GM19238 (cell line): ENCODE results near the gene LYVE1.

Experiments
- DNase-seq: peaks from one replicate; pipeline ENCODE4 v3.0.0; 2011; ENCODE audit warnings: low spot score; ENCODE audit not compliant: insufficient read length

LYVE1 gene

DNA sequence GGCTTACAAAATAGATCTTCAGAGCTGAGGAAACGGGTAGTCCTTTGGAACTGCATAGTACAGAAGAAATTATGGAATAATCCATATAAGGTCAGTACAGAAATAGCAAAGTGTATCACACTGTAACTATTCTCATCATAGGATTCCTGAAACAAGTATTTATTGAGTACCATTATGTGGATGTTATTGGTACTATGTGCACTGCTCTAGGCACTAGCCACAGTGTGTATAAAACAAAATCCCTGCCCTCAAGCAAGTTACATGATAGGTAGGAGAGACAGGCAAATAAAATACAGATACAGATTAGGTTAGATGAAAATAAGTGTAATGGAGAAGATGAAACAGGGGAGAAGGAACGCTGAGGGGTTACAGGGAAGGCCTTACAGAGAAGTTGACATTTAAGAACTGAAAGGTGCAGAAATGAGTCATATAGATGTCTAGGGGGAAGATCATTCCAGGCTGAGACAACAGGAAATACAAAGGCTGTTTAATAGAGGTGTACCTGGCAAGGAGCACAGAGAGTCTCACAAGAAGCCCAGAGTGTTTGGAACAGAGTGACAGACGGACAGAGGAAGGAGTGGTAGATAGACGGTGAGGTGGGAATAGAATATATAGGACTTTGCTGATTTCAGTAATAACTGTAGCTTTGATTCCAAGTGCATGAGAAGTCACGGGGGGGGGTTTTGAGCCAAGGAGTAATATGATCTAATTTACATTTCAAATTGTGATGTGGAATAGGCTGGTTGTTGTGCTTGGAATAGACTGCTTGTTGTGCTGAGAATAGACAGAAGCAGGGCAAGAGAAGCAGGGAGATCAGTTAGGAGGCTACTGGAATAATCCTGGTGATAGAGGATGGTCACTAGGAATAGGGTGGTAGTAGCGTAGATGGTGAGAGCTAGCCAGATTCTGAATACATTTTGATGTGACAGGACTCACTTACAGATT is 41.2 kb downstream of the LYVE1 start:
- no peak for DNase-seq

DNA sequence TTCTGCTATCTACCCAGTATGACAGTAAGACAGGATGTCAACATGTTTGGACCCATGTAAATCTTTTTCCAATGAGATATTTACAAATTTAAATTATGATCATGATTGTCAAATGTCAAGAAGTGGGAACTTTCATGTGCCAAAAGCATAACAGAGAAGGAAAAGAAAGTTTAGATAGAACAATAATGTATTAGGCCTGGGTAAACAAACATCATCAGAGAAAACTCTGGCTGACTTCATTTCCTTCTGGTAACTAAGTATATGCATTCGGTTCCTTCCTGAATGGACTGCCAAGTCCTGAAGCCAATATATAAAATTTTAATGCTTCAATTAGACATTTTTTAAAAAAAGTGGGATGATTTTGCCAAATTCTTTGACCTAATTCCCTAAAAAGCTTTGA is 44.0 kb downstream of the LYVE1 start:
- no peak for DNase-seq

DNA sequence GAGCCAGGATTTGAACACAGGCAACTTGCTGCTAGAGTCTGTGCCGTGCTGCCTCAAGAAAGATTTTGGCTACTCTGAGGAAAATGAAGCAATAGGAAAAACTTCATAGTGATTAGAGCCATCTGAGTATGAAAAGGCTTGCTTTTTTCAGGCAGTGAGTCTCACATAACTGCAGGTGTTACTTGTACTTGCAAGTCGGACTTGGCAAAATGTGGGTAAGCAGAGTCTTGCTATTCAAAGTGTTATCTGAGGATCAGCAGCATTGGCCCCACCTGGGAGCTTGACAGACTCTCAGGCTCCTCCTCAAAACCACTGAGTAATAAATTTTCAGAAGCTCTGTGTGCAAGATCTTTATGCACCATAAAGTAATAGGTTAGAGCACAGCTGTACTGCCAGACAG is 45.5 kb downstream of the LYVE1 start:
- DNase-seq = no peak

DNA sequence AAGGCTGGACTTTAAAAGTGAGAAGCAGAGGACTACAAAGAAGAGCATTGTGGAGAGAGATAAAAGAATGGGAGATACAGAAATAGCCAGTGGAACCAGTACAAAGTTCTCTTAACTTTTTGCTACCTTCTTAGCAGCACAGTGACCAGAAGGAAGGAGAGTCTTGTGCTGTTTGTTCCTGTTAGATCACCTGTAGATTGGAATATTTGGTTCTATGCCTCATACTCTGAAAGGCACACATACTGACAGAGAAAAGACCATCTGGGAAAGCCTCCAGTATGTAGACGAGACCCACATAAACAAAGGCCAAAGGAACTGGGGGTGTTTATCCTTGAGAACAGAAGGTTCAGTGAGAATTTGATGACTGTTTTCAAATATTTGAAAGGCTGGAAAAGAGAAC is 46.2 kb downstream of the LYVE1 start:
- no peak for DNase-seq

DNA sequence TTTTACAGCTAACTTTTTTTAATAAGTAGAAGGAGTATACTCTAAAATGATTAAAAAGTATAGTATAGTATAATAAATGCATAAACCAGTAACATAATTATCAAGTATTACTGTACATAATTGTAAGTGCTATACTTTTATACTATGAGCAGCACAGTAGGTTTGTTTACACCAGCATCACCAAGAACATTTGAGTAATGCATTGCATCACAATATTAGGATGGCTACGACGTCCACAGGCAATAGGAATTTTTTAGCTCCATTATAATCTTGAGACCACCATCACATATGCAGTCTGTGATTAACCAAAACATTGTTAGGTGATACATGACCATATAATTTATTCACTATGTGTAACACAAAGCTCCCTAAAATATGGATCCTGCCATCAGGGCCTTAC is 47.9 kb downstream of the LYVE1 start:
- no peak for DNase-seq

DNA sequence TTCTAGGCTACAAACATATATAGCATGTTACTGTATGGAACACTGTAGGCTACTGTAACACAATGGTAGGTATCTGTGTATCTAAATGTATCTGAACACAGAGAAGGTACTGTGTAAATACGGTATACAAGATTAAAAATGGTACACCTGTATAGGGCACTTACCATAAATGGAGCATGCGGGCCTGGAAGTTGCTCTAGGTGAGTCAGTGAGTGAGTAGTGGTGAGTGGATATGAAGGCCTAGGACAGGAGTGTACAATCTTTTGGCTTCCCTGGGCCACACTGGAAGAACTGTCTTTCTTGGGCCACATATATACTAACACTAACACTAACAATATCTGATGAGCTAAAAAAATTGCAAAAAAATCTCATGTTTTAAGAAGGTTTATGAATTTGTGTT is 48.8 kb downstream of the LYVE1 start:
- DNase-seq = no peak

DNA sequence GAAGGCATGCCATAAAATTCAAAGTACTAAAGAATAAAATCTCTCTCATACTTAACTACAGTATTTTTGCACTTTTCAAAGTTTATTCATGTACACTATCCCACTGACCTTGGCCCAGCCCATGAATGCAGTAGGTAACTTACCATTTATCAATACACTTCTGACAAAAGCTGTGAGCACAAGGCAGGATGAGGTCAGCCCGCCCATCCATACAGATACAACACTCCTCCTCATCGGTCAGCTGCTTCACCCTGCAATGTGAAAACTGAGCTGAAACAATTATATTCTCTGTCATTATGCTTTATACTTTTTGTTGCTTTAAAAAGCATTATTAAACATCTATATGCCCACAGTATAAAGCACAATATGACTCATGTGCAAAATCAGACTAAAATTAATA is 49.6 kb downstream of the LYVE1 start:
- no peak for DNase-seq

DNA sequence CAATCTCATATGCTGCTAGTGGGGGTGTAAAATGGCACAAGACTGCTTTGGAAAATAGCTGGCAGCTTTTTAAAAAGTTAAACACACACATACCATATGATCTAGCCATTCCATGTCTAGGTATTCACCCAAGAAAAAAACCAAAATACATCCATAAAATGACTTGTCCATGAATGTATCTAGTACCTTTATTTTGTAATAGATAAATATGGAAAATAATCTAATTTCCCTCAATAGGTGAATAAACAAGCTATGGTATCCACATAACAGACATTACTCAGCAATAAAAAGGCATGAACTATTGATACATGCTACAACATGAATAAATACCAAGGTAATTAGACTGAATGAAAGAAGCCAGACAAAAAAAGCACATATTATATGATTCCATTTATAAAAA is 50.3 kb downstream of the LYVE1 start:
- DNase-seq = no peak

DNA sequence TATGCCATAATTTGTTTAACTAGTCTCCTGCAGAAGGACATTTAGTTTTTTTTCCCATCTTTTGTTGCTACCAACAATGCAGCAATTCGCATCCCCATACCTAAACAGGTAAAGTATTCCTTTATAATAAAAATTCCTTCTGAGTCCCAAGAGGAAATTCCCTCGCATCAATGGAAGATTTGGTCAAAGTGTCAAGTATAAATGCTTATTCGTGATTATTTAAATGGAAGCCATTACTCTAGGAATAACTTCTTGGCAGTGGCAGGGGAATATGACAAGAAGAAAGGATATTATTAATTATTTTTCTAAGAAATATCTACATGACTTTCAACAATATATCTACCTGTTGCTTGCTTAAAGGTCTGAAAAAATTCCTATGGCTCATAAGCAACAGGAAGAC is 53.0 kb downstream of the LYVE1 start:
- no peak for DNase-seq

DNA sequence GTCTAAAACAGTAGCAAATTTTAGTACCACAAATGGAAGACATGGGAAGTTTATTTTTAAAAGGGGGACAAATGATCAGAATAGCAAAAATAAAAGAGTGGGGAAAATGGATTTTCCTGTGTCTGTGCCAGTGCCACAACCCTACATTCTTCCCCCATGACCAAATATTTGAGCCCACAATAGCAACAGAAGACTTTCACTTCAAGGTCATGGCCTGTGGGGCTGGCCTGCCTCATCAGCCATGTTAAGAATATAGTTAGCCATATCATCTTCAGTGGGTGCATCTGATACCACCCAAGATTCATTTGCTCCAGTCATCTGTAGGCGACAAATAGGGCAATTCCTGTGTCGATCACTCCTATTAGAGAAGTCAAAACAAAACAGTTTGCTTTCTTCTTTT is 53.8 kb downstream of the LYVE1 start:
- DNase-seq = no peak

DNA sequence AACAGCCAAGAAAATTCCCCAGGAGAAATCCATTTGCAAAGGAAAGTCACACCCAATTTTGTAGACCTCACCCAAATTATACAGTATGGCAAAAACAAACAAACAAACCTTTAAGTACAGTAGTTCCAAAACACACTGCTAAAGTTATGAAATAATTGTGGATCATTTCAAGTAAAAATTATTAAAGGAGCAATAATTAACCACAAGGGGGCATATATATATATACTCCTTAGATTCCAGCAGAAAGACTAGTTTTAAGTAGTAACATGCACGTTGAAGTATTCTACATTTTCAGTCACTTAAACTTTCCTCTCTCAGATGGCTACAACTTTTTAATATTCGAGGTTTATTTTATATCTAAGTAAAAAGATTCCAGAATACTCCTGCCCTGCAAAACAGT is 54.3 kb downstream of the LYVE1 start:
- no peak for DNase-seq

DNA sequence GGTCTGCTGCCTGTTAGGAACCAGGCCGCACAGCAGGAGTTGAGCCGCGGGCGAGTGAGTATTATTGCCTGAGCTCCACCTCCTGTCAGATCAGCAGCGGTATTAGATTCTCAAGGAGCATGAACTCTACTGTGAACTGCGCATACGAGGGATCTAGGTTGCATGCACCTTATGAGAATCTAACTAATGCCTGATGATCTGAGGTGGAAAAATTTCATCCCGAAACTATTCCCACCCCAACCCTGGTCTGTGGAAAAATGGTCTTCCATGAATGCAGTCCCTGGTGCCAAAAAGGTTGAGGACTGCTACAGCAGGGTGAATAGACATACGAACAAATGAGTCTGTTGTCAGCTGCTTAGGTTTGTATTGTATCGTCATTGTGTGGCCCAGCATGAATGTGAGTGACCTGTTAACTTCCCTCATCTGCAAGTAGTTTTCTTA is 57.3 kb downstream of the LYVE1 start:
- DNase-seq = no peak
